HG02798 (cell line): Measurements from ENCODE around the gene POP5.
"Not testable (repeated sequence)": the region's sequence is repeated elsewhere in the genome, so short reads cannot be mapped to it uniquely, and the experiment has no call there.

ENCODE experiments used
- ATAC-seq: cut with Tn5 transposase; IDR thresholded peaks from one replicate; pipeline ENCODE4 v1.9.1; 2021; ENCODE audit warnings: mild to moderate bottlenecking; ENCODE audit not compliant: unreplicated experiment, poor library complexity

Gene POP5

GRCh38 chr12:120538281-120539156, 42.7 kb downstream of the POP5 start:
- no peak for ATAC-seq

GRCh38 chr12:120537856-120538220, 43.4 kb downstream of the POP5 start:
- ATAC-seq: no peak

GRCh38 chr12:120536064-120536791, 45.0 kb downstream of the POP5 start:
- ATAC-seq: no peak

- ATAC-seq: peak; percentile 46
Observed at GRCh38 chr12:120534703-120535655, 46.2 kb downstream of the POP5 start.

- peak; percentile 78 for ATAC-seq
Observed at GRCh38 chr12:120534203-120534702, 46.9 kb downstream of the POP5 start, which contains the start of gene RNF10. RNF10 (plus strand) TSS chr12:120534356; CDS start chr12:120534812, 456 bp downstream.

GRCh38 chr12:120532701-120533238, 48.4 kb downstream of the POP5 start:
- no peak for ATAC-seq

GRCh38 chr12:120530418-120530761, 50.8 kb downstream of the POP5 start:
- ATAC-seq: not testable (repeated sequence)

GRCh38 chr12:120529641-120530417, 51.4 kb downstream of the POP5 start:
- no peak for ATAC-seq

GRCh38 chr12:120528861-120529525, 52.2 kb downstream of the POP5 start, which contains the start of gene COQ5:
COQ5 (minus strand) TSS chr12:120529158; CDS start chr12:120529141, 17 bp downstream.
- ATAC-seq: peak; percentile 86
